ENCODE results near the gene KIF19.

The KIF19 gene

GRCh38 chr17:74335529-74336062, 9.6 kb downstream of the KIF19 start:
- Histone ChIP-seq H3K4me3 (no peak overlapping the region), H3K27ac (no peak overlapping the region)

- Histone ChIP-seq H3K27ac (no peak overlapping the region), H3K4me3 (no peak overlapping the region)
These were observed 10.3 kb downstream of the KIF19 start for GRCh38 chr17:74336307-74336706.

- no peak overlapping the region for H3K27ac ChIP-seq
- no peak overlapping the region for H3K4me3 ChIP-seq
These were observed 11.9 kb downstream of the KIF19 start for GRCh38 chr17:74337834-74338500.

GRCh38 chr17:74339537-74340195, 13.6 kb downstream of the KIF19 start:
- Histone ChIP-seq H3K27ac (no peak overlapping the region), H3K4me3 (no peak overlapping the region)

GRCh38 chr17:74340470-74341023, 14.5 kb downstream of the KIF19 start:
- Histone ChIP-seq H3K4me3 (no peak overlapping the region), H3K27ac (no peak overlapping the region)

- no peak overlapping the region for H3K27ac ChIP-seq
- H3K4me3 ChIP-seq: no peak overlapping the region
These were observed 16.2 kb downstream of the KIF19 start for GRCh38 chr17:74342224-74342623.

- H3K27ac ChIP-seq: no peak overlapping the region
- no peak overlapping the region for H3K4me3 ChIP-seq
These were observed 17.1 kb downstream of the KIF19 start for GRCh38 chr17:74343121-74343520.

GRCh38 chr17:74343526-74344284, 17.7 kb downstream of the KIF19 start:
- H3K4me3 ChIP-seq: no peak overlapping the region
- no peak overlapping the region for H3K27ac ChIP-seq

GRCh38 chr17:74344658-74345057, 18.6 kb downstream of the KIF19 start:
- H3K4me3 ChIP-seq: no peak overlapping the region
- no peak overlapping the region for H3K27ac ChIP-seq

GRCh38 chr17:74345433-74346241, 19.6 kb downstream of the KIF19 start:
- Histone ChIP-seq H3K27ac (no peak overlapping the region), H3K4me3 (no peak overlapping the region)

GRCh38 chr17:74347646-74348045, 21.6 kb downstream of the KIF19 start:
- Histone ChIP-seq H3K4me3 (no peak overlapping the region), H3K27ac (no peak overlapping the region)

- H3K4me3 ChIP-seq: no peak overlapping the region
- H3K27ac ChIP-seq: no peak overlapping the region
These were observed 23.1 kb downstream of the KIF19 start for GRCh38 chr17:74349120-74349519.

- Histone ChIP-seq H3K27ac (no peak overlapping the region), H3K4me3 (no peak overlapping the region)
These were observed 24.5 kb downstream of the KIF19 start for GRCh38 chr17:74350486-74350885.

GRCh38 chr17:74351552-74352210, 25.7 kb downstream of the KIF19 start:
- Histone ChIP-seq H3K4me3 (no peak overlapping the region), H3K27ac (no peak overlapping the region)

GRCh38 chr17:74353446-74354060, 27.5 kb downstream of the KIF19 start:
- no peak overlapping the region for H3K27ac ChIP-seq
- H3K4me3 ChIP-seq: no peak overlapping the region

GRCh38 chr17:74354123-74354522, 28.1 kb downstream of the KIF19 start:
- no peak overlapping the region for H3K27ac ChIP-seq
- no peak overlapping the region for H3K4me3 ChIP-seq

GRCh38 chr17:74354561-74354960, 28.5 kb downstream of the KIF19 start:
- Histone ChIP-seq H3K27ac (no peak overlapping the region), H3K4me3 (no peak overlapping the region)

- Histone ChIP-seq H3K4me3 (no peak overlapping the region), H3K27ac (no peak overlapping the region)
These were observed 29.0 kb downstream of the KIF19 start for GRCh38 chr17:74355065-74355464.
